NCI-H82 (cell line): Measurements from ENCODE around the gene MRGPRE.
"Not testable (repeated sequence)": the region's sequence is repeated elsewhere in the genome, so short reads cannot be mapped to it uniquely, and the experiment has no call there.

Experiments
- DNase-seq: peaks from one replicate; lab custom pipeline; 2025; lab: John Stamatoyannopoulos, UW

Gene MRGPRE

GRCh38 chr11:3231851-3232744 lies at the start of gene MRGPRE:
MRGPRE (minus strand) TSS chr11:3232417; CDS start chr11:3228799, 3,618 bp downstream.
- peak; percentile 60 for DNase-seq

- DNase-seq, result not testable (repeated sequence)
Measured at GRCh38 chr11:3281146-3281545, 48.9 kb upstream of the MRGPRE start.

GRCh38 chr11:3280662-3281061 lies 48.4 kb upstream of the MRGPRE start:
- DNase-seq, result not testable (repeated sequence)

DNA sequence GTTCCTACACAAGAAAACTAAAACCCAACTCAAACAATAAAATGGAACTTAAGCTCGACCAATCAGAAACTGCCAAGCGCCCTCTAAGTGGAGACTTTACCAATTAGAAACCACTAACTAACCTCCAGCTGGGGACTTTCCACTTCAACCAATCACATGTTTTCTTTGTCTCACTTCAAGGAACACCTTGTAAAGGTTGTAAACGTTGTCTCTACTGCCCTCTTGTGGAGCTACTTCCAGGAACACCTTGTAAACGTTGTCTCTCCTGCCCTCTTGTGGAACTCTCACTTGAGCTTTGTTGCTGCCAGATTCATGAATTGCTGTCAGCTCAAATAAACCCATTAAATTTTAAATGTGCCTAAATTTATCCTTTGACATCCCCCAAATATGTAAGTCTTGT lies 46.7 kb upstream of the MRGPRE start:
- DNase-seq, result not testable (repeated sequence)

GRCh38 chr11:3273629-3274028 lies 41.4 kb upstream of the MRGPRE start:
- not testable (repeated sequence) for DNase-seq

- not testable (repeated sequence) for DNase-seq
Measured at GRCh38 chr11:3262548-3262947, 30.3 kb upstream of the MRGPRE start.

DNA sequence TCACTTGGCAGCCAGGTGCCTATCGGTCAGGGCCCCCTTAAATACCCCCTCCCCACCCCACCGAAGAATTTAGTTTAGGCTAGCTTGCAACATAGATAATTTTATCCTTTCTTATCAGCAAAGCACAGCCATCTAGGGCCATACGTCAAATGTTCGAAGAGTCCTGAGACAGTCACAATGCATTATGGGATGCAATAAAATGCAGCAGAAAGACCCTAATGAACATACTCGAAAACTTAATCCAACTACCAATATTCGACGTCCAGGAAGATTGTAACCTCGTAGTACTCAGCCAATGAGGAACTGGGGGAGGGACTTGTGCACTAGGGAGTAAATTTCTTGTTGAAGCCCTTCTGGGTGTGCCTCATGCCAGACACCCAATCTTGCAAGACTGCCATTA lies 29.6 kb upstream of the MRGPRE start:
- DNase-seq, result not testable (repeated sequence)

GRCh38 chr11:3257509-3257908 lies 25.3 kb upstream of the MRGPRE start:
- not testable (repeated sequence) for DNase-seq

DNA sequence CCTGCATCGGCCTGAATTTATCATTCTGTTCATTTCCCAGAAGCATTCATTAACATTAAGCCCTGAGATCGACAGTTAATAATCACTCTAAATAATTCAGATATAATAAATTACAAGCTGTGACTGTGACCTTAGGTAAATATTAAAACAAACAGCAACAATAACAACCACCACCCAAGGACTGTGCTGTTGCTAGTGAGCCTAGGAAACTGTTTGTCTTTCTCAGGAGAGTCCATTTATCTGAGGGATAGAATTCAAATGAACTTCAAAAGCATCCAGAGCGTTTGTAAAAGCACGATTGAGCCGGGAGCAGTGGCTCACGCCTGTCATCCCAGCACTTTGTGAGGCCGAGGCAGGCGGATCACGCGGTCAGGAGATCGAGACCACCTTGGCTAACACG lies 23.0 kb upstream of the MRGPRE start:
- DNase-seq, result not testable (repeated sequence)

DNA sequence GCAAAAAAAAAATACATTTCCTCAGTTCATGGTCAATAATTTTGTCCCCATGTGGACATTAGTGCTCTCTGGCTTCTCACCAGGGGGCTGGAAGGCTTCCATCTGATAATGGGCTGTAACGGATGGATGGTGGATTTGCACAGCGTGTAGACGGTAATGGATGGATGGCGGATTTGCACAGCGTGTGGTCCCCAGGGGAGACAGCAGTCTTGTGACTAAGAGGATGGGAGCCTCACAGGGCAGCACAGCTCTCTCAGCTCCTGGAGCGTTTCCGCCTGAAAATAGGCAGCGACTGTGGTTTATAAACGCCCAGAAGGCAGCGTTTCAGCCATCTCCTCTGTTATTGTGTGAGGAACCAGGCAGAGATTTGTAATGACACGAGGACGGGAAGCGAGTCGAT lies 22.6 kb upstream of the MRGPRE start:
- DNase-seq, result not testable (repeated sequence)

DNA sequence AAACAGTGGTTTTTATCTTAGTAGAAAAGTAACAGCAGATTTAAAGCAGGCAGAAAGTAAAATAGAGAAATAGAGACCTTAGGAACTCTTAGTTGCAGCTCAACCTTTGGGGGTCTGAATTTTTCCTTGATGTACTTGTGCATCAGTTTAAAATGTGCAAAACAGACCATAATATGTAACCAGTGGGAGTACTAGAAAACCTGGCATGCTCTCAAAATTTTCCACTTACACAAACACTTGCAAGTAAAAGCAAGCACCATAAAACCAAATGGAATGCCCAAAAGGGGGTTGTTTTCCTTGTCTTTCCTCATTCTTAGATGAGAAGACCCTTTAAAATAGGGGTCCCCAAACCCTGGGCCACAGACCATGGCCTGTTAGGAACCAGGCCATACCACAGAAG lies 12.9 kb upstream of the MRGPRE start:
- DNase-seq, result no peak

- no peak for DNase-seq
Measured at GRCh38 chr11:3243880-3244279, 11.7 kb upstream of the MRGPRE start.

GRCh38 chr11:3237119-3237518 lies 4.9 kb upstream of the MRGPRE start:
- DNase-seq, result no peak

DNA sequence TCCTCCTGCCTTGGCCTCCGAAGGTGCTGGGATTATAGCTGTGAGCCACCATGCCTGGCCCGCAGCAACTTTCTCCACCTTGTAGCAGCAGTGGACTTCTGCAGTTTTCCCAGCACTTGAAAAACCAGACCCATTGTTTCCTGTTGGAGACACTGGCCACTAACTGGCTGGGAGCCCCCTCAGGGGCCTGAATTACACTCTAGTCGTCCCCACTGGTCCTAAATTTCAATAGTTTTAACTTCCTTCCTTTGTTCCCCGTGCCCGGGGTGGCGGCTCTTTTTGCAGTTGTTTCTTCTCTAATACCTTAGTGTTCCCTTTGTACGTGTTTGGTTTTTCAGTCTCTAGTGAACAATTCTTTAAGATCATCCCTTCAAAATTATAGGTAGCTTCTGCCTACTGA lies 2.6 kb upstream of the MRGPRE start:
- DNase-seq, result no peak

- no peak for DNase-seq
Measured at GRCh38 chr11:3232956-3233355, 739 bp upstream of the MRGPRE start.

- no peak for DNase-seq
Measured at GRCh38 chr11:3231550-3231850, 717 bp downstream of the MRGPRE start.

DNA sequence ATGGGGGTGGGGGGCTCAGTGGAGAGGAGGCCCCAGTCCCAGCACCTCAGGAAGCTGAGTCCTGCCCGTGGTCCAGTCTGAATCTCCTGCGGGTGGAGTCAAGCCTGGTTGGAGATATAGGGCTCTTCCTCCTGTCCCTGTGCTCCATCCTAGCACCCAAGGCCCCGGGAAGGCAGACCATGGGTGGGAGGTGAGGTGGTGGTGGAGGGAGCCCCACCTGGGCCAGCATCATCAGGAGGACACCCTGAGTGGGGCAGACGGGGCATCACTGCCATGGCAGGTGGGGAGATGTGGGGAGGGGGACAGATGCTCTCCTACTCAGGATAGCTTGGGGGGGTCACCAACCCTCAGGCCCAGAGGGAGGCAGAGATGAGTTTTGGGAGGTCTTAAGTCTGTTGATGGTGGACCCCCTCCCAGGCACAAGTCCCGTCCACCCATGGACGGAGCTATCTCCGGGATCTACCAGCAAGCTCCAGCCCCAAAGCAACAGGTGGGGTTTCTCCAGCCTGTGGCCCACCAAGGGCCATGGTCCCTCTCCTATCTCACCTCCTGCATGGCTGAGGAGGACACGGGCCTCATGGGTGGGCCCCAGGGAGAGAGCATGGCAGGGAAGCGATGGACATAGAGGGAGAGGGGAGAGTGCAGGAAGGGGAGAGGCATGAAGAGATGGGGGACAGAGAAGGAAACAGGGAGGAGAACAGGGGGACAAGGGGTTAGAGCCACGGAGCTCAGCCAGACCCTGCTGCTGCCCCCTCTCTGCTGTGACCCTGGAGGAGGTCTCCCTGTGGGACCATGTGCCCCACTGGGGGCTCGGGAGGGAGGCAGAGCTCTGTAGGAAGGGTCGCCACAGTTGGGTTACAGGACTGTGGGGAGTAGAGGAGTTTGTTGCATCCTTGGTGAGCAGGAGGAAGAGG lies 1.3 kb downstream of the MRGPRE start:
- no peak for DNase-seq

DNA sequence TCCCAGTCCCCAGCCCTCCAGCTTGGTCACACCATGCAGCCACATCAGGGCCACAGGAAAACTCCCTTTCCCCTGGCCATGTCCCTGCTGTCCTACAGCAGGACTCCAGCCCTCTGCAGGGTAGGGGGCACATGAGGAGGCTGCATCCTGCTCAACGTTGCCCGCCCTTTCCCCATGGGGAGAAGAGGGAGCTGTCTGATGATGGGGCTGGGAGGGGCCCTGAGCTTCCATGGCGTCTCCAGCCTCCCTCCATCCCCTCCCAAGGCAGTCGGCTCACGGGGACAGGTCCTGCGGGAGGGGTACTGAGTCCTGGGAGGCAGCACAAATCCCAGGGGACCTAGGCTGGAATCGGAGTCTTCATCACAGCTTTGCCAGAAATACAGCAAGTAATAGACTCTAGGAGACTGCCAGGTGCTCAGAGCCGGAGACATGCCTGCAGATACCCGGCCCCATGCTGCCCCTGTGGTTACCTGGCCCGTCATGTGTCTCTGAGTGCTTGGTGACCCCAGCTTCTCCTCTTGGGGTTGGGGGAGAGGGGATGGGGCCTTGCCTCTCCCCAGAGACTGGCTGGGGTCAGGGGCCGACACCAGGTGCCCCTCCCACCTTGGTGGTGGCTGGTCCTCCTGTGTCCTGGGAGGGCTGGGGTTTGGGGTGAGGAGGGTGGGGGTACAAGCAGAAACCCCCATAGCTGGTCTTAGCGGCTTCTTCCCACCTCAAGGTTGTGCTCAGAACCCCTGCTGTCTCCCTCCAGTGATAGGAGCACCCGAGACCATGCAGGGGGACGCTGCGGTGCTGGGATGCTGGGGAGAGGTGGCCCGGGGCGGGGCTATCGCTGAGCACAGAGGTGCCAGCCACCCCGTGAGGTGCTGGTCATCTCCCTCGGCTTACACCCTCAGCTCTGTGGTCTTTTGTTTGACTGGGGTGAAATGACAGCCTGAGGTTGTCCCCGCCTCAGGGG lies 2.3 kb downstream of the MRGPRE start:
- no peak for DNase-seq

GRCh38 chr11:3228445-3228829 lies 3.8 kb downstream of the MRGPRE start:
- no peak for DNase-seq

- no peak for DNase-seq
Measured at GRCh38 chr11:3227568-3228444, 4.4 kb downstream of the MRGPRE start.
